K562 (cell line): Measurements from ENCODE around the gene HAUS7. TPM values are rescaled to one million over a fixed set of nuclear protein-coding genes. Genes with fewer than 3 reads are reported as not detected.

Source experiments
- ATAC-seq: fragments of 200-7000 bp; cut with Tn5 transposase; 3 replicates; pipeline ENCODE4 v1.9.1; 2020; ENCODE audit warnings: moderate library complexity
- BruUV-seq: library from RNA; stranded (reverse); fragments of 400-500 nt; replicated peaks from 2 replicates; lab custom pipeline; 2021; lab: Mats Ljungman, UMichigan
- CTCF ChIA-PET: fragments of 300-600 bp; formaldehyde crosslinking; extraction: SDS; loops from one replicate; lab custom pipeline; 2021; ENCODE audit warnings: low intra/inter-chr PET ratio; lab: Yijun Ruan, JAX
- POLR2A ChIA-PET: fragments of 300-600, 350-650 bp; sonication (Branson Sonifier 250); formaldehyde crosslinking; extraction: SDS; loops from one replicate; lab custom pipeline; 2021; ENCODE audit warnings: antibody characterized with exemption, inconsistent platforms; lab: Yijun Ruan, JAX
- DNase-seq, 4 experiments: peaks; one replicate each; pipeline versions ENCODE4 v3.0.0 to v3.0.0-alpha.2; 2011 to 2018; ENCODE audit warnings: low spot score in 3 of 4, mixed read lengths in 3 of 4; ENCODE audit errors: extremely low read depth in 1 of 4
- FAIRE-seq: peaks from 2 replicates; lab custom pipeline; 2011; peaks lifted over from hg19 to GRCh38; lab: Jason Lieb, UNC
- H2AFZ ChIP-seq: 2 replicates; pipeline ENCODE4 v1.6.0; 2011; ENCODE audit warnings: low read depth, low read length, control low read depth, inconsistent platforms
- H3K27ac ChIP-seq: fragments of 200-600 bp; 3 replicates; pipeline ENCODE4 v1.8.0; 2011; ENCODE audit warnings: low read depth, mild to moderate bottlenecking, control low read depth, inconsistent platforms, low read length, moderate library complexity, mixed read lengths; ENCODE audit errors: extremely low read depth
- H3K27me3 ChIP-seq, 2 experiments: fragments of 300-600 bp in 1 of 2; 2 replicates in 1 of 2; 3 replicates in 1 of 2; pipeline versions ENCODE4 v1.6.0 to v1.8.0; 2011; ENCODE audit warnings: inconsistent platforms in 2 of 2, low read length in 2 of 2, mild to moderate bottlenecking in 1 of 2, mixed read lengths in 1 of 2, moderate library complexity in 1 of 2; ENCODE audit not compliant: control insufficient read depth in 2 of 2, insufficient read depth in 2 of 2
- H3K36me3 ChIP-seq: fragments of 300-600 bp; 3 replicates; pipeline ENCODE4 v1.8.0; 2011; ENCODE audit warnings: mild to moderate bottlenecking, low read length, inconsistent platforms; ENCODE audit not compliant: control insufficient read depth, insufficient read depth
- H3K4me1 ChIP-seq, 2 experiments: fragments of 200-600 bp in 1 of 2; replicated peaks in 1 of 2; 2 replicates in 1 of 2; 3 replicates in 1 of 2; pipeline versions ENCODE4 v1.5.1 to v1.8.0; 2011; ENCODE audit warnings: inconsistent platforms in 2 of 2, low read length in 2 of 2, mild to moderate bottlenecking in 1 of 2, mixed read lengths in 1 of 2, moderate library complexity in 1 of 2; ENCODE audit not compliant: control insufficient read depth in 2 of 2, insufficient read depth in 2 of 2
- H3K4me2 ChIP-seq: 2 replicates; pipeline ENCODE4 v1.6.1; 2011; ENCODE audit warnings: low read length, control low read depth, inconsistent platforms, mixed read lengths; ENCODE audit not compliant: insufficient read depth
- H3K4me3 ChIP-seq: fragments of 200-600 bp; sonication (generic), shearing (Covaris generic); 2 replicates; pipeline ENCODE4 v1.5.1; 2016; ENCODE audit warnings: control low read depth, inconsistent platforms
- H3K79me2 ChIP-seq: fragments of 200-600 bp; 3 replicates; pipeline ENCODE4 v1.8.0; 2011; ENCODE audit warnings: low read length, inconsistent platforms; ENCODE audit not compliant: control insufficient read depth, insufficient read depth
- H3K9ac ChIP-seq, 2 experiments: 2 replicates each; pipeline versions ENCODE4 v1.6.0 to v1.6.1; 2011; ENCODE audit warnings: low read depth in 2 of 2, low read length in 2 of 2, control low read depth in 1 of 2, inconsistent platforms in 1 of 2, mild to moderate bottlenecking in 1 of 2, mixed read lengths in 1 of 2; ENCODE audit not compliant: insufficient read depth in 1 of 2
- H3K9me1 ChIP-seq: one replicate; pipeline ENCODE4 v1.6.0; 2011; ENCODE audit warnings: inconsistent platforms, mild to moderate bottlenecking, low read length, moderate library complexity; ENCODE audit not compliant: control insufficient read depth, insufficient read depth
- H3K9me3 ChIP-seq: replicated peaks from 2 replicates; pipeline ENCODE4 v1.5.1; 2011; ENCODE audit warnings: low read depth, low read length, inconsistent platforms; ENCODE audit not compliant: control insufficient read depth, insufficient read depth
- H4K20me1 ChIP-seq: replicated peaks from 2 replicates; pipeline ENCODE4 v1.6.1; 2011; ENCODE audit warnings: low read length, inconsistent platforms, mixed read lengths; ENCODE audit not compliant: control insufficient read depth, insufficient read depth
- CCAR2 ChIP-seq: fragments of 200-400 bp; formaldehyde crosslinking; IDR thresholded peaks from 2 replicates; pipeline ENCODE4 v1.6.1; 2017; ENCODE audit warnings: mild to moderate bottlenecking, low read depth, low read length
- CTBP1 ChIP-seq: fragments of 450-650 bp; IDR thresholded peaks from 2 replicates; pipeline ENCODE4 v1.6.1; 2016; ENCODE audit warnings: borderline replicate concordance
- DACH1 ChIP-seq: fragments of 450-650 bp; IDR thresholded peaks from 2 replicates; pipeline ENCODE4 v1.6.1; 2018; ENCODE audit not compliant: partially characterized antibody
- FOXK1 ChIP-seq: sonication (generic); formaldehyde crosslinking; IDR thresholded peaks from 2 replicates; pipeline ENCODE4 v1.8.0; 2022; ENCODE audit warnings: missing genetic modification reagents, mild to moderate bottlenecking, borderline replicate concordance
- FOXM1 ChIP-seq, 2 experiments: fragments of 450-650 bp in 1 of 2; sonication (generic) in 1 of 2; formaldehyde crosslinking in 1 of 2; IDR thresholded peaks; 2 replicates each; pipeline versions ENCODE4 v1.6.1 to v1.9.0; 2017 to 2022; ENCODE audit warnings: low read depth in 2 of 2, mild to moderate bottlenecking in 2 of 2, missing genetic modification reagents in 1 of 2, moderate library complexity in 1 of 2
- HNRNPH1 ChIP-seq: fragments of 200-400 bp; formaldehyde crosslinking; optimal IDR thresholded peaks from 2 replicates; pipeline ENCODE3; 2017; ENCODE audit warnings: low read depth, mild to moderate bottlenecking, low read length, moderate library complexity
- HNRNPL ChIP-seq: fragments of 200-400 bp; formaldehyde crosslinking; IDR thresholded peaks from 2 replicates; pipeline ENCODE4 v1.6.1; 2017; ENCODE audit warnings: low read depth, mild to moderate bottlenecking, low read length
- KDM1A ChIP-seq, 2 experiments: fragments of 450-650 bp; IDR thresholded peaks; 2 replicates each; pipeline ENCODE4 v1.6.1; 2016; ENCODE audit warnings: mild to moderate bottlenecking in 2 of 2
- PHF20 ChIP-seq: fragments of 450-650 bp; IDR thresholded peaks from 2 replicates; pipeline ENCODE4 v1.6.1; 2018; ENCODE audit not compliant: partially characterized antibody
- RBM14 ChIP-seq: fragments of 200-400 bp; formaldehyde crosslinking; IDR thresholded peaks from 2 replicates; pipeline ENCODE4 v1.6.1; 2018; ENCODE audit warnings: low read depth, mild to moderate bottlenecking, low read length, moderate library complexity, borderline replicate concordance; ENCODE audit not compliant: insufficient read depth
- SIX5 ChIP-seq, 2 experiments: IDR thresholded peaks; 2 replicates each; pipeline ENCODE4 v1.6.1; 2011; ENCODE audit warnings: low read length in 2 of 2, borderline replicate concordance in 1 of 2, low read depth in 1 of 2, mild to moderate bottlenecking in 1 of 2, moderate library complexity in 1 of 2; ENCODE audit not compliant: insufficient read depth in 1 of 2
- TBP ChIP-seq: optimal IDR thresholded peaks from 2 replicates; pipeline ENCODE3; 2011; ENCODE audit warnings: low read depth, low read length, improper control_type of control experiment
- ZKSCAN1 ChIP-seq: fragments of 150-350 bp; IDR thresholded peaks from 2 replicates; pipeline ENCODE4 v1.6.1; 2016; ENCODE audit warnings: low read depth, low read length
- ZNF280B ChIP-seq: fragments of 250-450 bp; sonication (Bioruptor Pico); IDR thresholded peaks from 2 replicates; pipeline ENCODE4 v1.5.1; 2021; ENCODE audit warnings: mild to moderate bottlenecking
- WGBS: fragments of 100-300 bp; shearing (Covaris generic); methylation state at CpG from one replicate; pipeline ENCODE4 v1.1.6; 2016; ENCODE audit warnings: low coverage, mixed read lengths; ENCODE audit not compliant: insufficient coverage; ENCODE audit errors: missing lambda C conversion rate; 5-methylcytosine and 5-hydroxymethylcytosine counted together
- in situ Hi-C: fragments of 300-500 bp; cut with MboI; formaldehyde crosslinking; loops from 4 replicates; pipeline ENCODE4 v1.15.0; 2018; ENCODE audit warnings: inconsistent platforms, mixed read lengths
- intact Hi-C: fragments of 100-400 bp; cut with micrococcal nuclease; formaldehyde crosslinking; loops from 2 replicates; pipeline ENCODE4 v1.14.2; 2022
- polyA plus RNA-seq, 8 experiments: library from polyadenylated mRNA; depleted of rRNA in 4 of 8; stranded (reverse) in 5 of 8; unstranded in 3 of 8; fragments of >200 nt; fragmentation: Nextera tagmentation in 2 of 8; fragmentation: Illumina TruSeq in 1 of 8; extraction: Ambion mirVana in 2 of 8; extraction: Trizol in 1 of 8; gene quantifications; 2 replicates each; pipeline versions ENCODE4 v1.2.1 to v1.2.3, GENCODE V29; 2011 to 2014; ENCODE audit warnings: inconsistent platforms in 1 of 8, missing spikeins in 1 of 8
- total RNA-seq, 7 experiments: library from RNA; depleted of rRNA in 6 of 7; stranded (reverse); fragments of >200 nt in 6 of 7; fragmentation: Illumina TruSeq in 2 of 7; extraction: Trizol in 2 of 7; gene quantifications; 2 replicates each; pipeline versions ENCODE4 v1.2.1 to v1.2.3, GENCODE V29; 2011 to 2021; ENCODE audit warnings: low replicate concordance in 1 of 7

Gene HAUS7
- total and polyA plus RNA-seq, 9 of the 15 experiments (the other 6 are each of a cell fraction or from before 2014, with no cell fraction given): 10.0 to 94.9 (median 48.8) TPM

GRCh38 chrX:153501530-153501929 lies 31.2 kb upstream of the HAUS7 start:
- Histone ChIP-seq H2AFZ (no peak overlapping the region), H4K20me1 (no peaks in the 10 kb centered on the region), H3K9me1 (no peaks in the 10 kb centered on the region), H3K27me3 (peaks cover 0 to 19% of the 10 kb centered on the region in 2 experiments; a peak in 2 of 5 replicates), H3K36me3 (no peaks in the 10 kb centered on the region), H3K4me1 (peaks cover 0 to 24% of the 10 kb centered on the region in 2 experiments; a peak in 3 of 5 replicates), H3K9me3 (no peaks in the 10 kb centered on the region), H3K4me2 (no peak overlapping the region), H3K79me2 (no peaks in the 10 kb centered on the region), H3K27ac (no peak overlapping the region), H3K9ac (no peak overlapping the region), H3K4me3 (no peak overlapping the region)
- in situ Hi-C loops: no loop called here
- ATAC-seq (no peak), DNase-seq (no peak), FAIRE-seq (no peak)
- POLR2A ChIA-PET: no interaction called here
- whole genome bisulfite sequencing: 5% methylated on average over 7 of the region's 8 CpGs
- intact Hi-C loops: no loop called here
- CTCF ChIA-PET: no interaction called here
- BruUV-seq: no TSS peak
- TF ChIP-seq FOXM1 (IDR thresholded peaks at IDR 0.05; ENCODE audit: low read depth) (no peak), FOXM1 (CRISPR knock-in tag; IDR thresholded peaks at IDR 0.05; ENCODE audit: low read depth) (no peak), HNRNPL (no peak), DACH1 (no peak)
- TF ChIP-seq, all 486 proteins: peak for 0

GRCh38 chrX:153500676-153501280 lies 30.4 kb upstream of the HAUS7 start:
- Histone ChIP-seq H3K79me2 (no peaks in the 10 kb centered on the region), H3K27me3 (peaks cover 0 to 27% of the 10 kb centered on the region in 2 experiments; a peak in 2 of 5 replicates), H3K9me1 (no peaks in the 10 kb centered on the region), H3K9me3 (no peaks in the 10 kb centered on the region), H2AFZ (no peak overlapping the region), H3K27ac (no peak overlapping the region), H3K4me3 (no peak overlapping the region), H3K4me2 (no peak overlapping the region), H3K4me1 (peaks cover 0 to 32% of the 10 kb centered on the region in 2 experiments; a peak in 3 of 5 replicates), H4K20me1 (no peaks in the 10 kb centered on the region), H3K36me3 (no peaks in the 10 kb centered on the region), H3K9ac (no peak overlapping the region)
- WGBS: 11% methylated on average over 7 of the region's 9 CpGs
- DNase-seq (no peak), FAIRE-seq (no peak), ATAC-seq (no peak)
- in situ Hi-C loops: no loop called here
- ChIA-PET POLR2A (no interaction called here), CTCF (no interaction called here)
- no TSS peak for BruUV-seq
- peak in 1 of 2 experiments; percentile 84; a peak in 2 of 4 replicates for TF ChIP-seq KDM1A (IDR thresholded peaks at IDR 0.05)
- no peak for TF ChIP-seq RBM14
- TF ChIP-seq TBP: no peak
- no peak for TF ChIP-seq ZKSCAN1
- TF ChIP-seq FOXK1 (CRISPR knock-in tag): no peak
- TF ChIP-seq SIX5 (IDR thresholded peaks at IDR 0.05; ENCODE audit: borderline replicate concordance in 1 of 2, insufficient read depth in 1 of 2, low read depth in 1 of 2, low read length in 2 of 2): no peak
- no peak for TF ChIP-seq ZNF280B
- peak; percentile 37 for TF ChIP-seq PHF20
- no peak for TF ChIP-seq CCAR2
- TF ChIP-seq HNRNPH1: no peak
- TF ChIP-seq CTBP1: no peak
- intact Hi-C loops: no loop called here
